Activated naive CD8-positive, alpha-beta T cell (primary cell): ENCODE results near the gene WDR93.

Experiments
- H3K27ac Mint-ChIP-seq: one replicate; pipeline ENCODE4 v1.8.0; 2021; ENCODE audit warnings: mixed read lengths
- H3K27me3 Mint-ChIP-seq: one replicate; pipeline ENCODE4 v1.8.0; 2021; ENCODE audit warnings: mixed read lengths
- H3K36me3 Mint-ChIP-seq: one replicate; pipeline ENCODE4 v1.8.0; 2021; ENCODE audit warnings: mixed read lengths
- H3K4me1 Mint-ChIP-seq: one replicate; pipeline ENCODE4 v1.8.0; 2021; ENCODE audit warnings: low read depth, mixed read lengths
- H3K4me3 Mint-ChIP-seq: one replicate; pipeline ENCODE4 v1.8.0; 2021; ENCODE audit warnings: mild to moderate bottlenecking, mixed read lengths
- H3K9me3 Mint-ChIP-seq: one replicate; pipeline ENCODE4 v1.8.0; 2021; ENCODE audit warnings: low read depth, mixed read lengths

The WDR93 gene

DNA sequence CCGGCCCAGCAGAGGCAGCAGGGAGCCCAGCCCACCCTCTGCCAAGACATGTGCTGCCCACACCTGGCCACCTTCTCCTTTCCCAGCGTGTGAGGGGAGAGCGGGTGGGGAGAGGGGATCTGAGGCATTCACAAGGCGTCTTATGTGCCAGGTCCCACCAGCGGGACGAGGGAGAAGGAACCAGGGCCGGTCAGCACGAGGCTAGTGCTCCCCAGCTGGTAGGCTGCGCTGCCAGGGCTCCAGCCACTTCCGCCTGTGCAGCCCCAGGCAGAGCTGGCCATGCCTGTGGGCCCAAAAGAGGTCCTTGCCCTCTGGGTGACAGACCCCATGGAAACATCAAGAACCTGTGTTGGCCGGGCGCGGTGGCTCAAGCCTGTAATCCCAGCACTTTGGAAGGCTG lies 54.5 kb downstream of the WDR93 start:
- Mint-ChIP-seq H3K27me3 (peaks cover 4% of the 10 kb centered on the region), H3K27ac (no peak overlapping the region), H3K36me3 (no peaks in the 10 kb centered on the region), H3K4me1 (peaks cover 2% of the 10 kb centered on the region), H3K9me3 (no peaks in the 10 kb centered on the region), H3K4me3 (no peak overlapping the region)

DNA sequence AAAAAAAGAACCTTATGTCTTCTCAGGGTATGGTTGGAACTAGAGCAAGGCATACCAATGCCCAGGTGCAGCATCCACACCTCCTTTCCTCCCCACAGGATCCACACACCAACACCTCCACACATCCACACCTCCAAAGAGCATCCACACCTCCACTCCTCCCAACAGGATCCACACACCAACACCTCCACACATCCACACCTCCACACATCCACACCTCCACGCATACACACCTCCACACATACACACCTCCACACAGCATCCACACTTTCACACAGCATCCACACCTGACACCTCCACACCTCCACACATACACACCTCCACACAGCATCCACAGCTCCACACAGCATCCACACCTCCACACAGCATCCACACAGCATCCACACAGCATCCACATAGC lies 55.2 kb downstream of the WDR93 start:
- no peak overlapping the region for H3K4me3 Mint-ChIP-seq
- H3K36me3 Mint-ChIP-seq: no peaks in the 10 kb centered on the region
- H3K27me3 Mint-ChIP-seq: peaks cover 3% of the 10 kb centered on the region
- peaks cover 1% of the 10 kb centered on the region for H3K4me1 Mint-ChIP-seq
- H3K9me3 Mint-ChIP-seq: no peaks in the 10 kb centered on the region
- H3K27ac Mint-ChIP-seq: no peak overlapping the region

DNA sequence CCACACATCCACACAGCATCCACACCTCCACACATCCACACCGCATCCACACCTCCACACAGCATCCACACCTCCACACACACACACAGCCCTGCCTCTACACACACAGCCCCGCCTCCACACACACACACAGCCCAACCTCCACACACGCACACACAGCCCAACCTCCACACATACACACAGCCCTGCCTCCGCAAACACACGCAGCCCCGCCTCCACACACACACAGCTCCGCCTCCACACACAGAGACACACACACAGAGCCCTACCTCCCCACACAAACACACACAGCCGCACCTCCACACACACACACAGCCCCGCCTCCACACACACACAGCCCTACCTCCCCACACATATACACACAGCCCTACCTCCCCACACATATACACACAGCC lies 55.8 kb downstream of the WDR93 start:
- Mint-ChIP-seq H3K27ac (no peak overlapping the region), H3K36me3 (no peaks in the 10 kb centered on the region), H3K4me3 (no peak overlapping the region), H3K27me3 (peaks cover 3% of the 10 kb centered on the region), H3K9me3 (no peaks in the 10 kb centered on the region), H3K4me1 (peaks cover 1% of the 10 kb centered on the region)

DNA sequence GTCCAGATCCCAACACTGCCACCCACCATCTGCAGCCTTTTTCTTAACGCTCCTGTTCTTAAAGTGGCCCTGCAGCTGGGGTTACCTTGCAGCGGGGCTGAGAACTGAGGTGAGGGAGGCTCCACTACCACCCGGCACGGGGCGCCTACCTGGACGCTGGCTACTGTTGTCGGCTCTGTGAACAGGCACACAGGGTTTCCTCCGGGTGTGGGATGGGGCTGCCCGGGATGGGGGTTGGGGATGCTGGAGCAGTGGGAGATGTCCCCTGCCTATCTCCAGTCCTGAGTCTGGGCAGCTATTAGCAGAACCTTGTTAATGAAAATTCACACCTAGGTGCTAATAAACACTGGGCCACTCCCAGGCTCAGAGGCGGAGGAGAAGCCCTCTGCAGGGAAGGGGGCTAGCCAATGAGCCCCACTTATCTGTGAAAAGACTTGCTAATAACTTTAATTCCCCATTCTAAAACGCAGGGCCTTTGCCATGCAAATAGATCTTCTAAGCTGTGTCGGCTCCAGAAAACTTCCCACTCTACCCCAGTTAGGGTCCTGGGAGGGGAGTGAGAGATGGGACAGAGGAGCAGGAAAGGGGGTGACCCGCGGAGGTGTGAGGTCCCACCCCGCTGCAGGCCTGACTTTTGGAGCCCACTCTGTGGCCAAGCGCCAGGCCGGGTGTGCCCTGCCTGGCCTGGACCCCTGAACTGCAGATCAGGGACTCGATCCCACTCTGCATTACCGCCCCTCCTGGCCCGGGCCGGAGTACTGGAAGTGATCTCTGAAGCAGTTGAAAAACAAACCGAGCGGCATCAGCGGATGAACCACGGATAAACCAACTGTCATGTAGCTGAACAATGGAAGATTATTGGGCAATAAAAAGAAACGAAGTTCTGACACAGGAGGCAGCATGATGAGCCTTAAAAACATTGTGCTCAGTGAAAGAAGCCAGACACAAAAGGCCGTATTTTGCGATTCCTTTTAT lies 57.4 kb downstream of the WDR93 start:
- Mint-ChIP-seq H3K4me1 (peaks cover 1% of the 10 kb centered on the region), H3K27ac (no peak overlapping the region), H3K9me3 (no peaks in the 10 kb centered on the region), H3K27me3 (peaks cover 8% of the 10 kb centered on the region), H3K4me3 (no peak overlapping the region), H3K36me3 (no peaks in the 10 kb centered on the region)

DNA sequence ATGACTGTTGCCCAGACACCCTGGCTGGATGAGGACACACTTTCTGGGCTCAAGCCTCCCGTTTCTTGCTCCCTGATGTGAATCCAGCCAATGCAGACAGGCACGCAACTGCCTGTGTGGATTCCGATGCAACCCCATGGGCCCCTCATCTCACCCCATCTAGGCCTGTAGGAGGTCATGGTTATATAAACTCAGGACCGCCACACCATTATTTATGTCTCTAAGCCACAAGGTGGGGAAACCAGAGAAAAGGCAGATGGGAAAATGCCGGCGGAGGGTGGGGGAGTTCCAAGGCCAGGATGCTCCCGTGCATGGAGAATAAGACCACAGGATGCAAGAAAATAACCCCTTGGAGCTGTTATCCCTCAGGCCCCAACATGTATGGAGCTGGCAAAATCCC lies 58.4 kb downstream of the WDR93 start:
- no peaks in the 10 kb centered on the region for H3K36me3 Mint-ChIP-seq
- H3K9me3 Mint-ChIP-seq: no peaks in the 10 kb centered on the region
- H3K27me3 Mint-ChIP-seq: peaks cover 8% of the 10 kb centered on the region
- peaks cover 1% of the 10 kb centered on the region for H3K4me1 Mint-ChIP-seq
- H3K27ac Mint-ChIP-seq: no peak overlapping the region
- peak overlapping the region; percentile 81 for H3K4me3 Mint-ChIP-seq

DNA sequence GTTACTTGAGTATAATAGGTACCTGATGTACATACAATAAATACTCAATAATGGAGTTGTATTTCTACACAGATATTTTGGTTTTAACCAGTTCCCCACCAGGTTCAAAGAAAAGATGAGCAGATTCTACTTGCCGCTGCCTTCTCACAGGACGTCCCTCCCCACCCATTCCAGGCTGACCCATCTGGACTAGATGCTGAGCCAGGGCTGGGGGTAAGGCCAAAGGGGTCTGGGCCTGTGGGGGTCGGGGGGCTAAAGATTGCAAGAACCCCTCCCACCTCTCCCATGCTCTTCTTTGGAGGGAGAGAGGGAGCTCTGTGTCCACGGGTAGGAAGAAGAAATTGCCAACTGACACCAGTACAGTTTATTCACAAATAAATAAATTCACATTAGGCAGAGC lies 58.9 kb downstream of the WDR93 start:
- peak overlapping the region; percentile 81 for H3K4me3 Mint-ChIP-seq
- no peak overlapping the region for H3K27ac Mint-ChIP-seq
- H3K4me1 Mint-ChIP-seq: peaks cover 1% of the 10 kb centered on the region
- H3K9me3 Mint-ChIP-seq: no peaks in the 10 kb centered on the region
- H3K36me3 Mint-ChIP-seq: no peaks in the 10 kb centered on the region
- peaks cover 8% of the 10 kb centered on the region for H3K27me3 Mint-ChIP-seq

DNA sequence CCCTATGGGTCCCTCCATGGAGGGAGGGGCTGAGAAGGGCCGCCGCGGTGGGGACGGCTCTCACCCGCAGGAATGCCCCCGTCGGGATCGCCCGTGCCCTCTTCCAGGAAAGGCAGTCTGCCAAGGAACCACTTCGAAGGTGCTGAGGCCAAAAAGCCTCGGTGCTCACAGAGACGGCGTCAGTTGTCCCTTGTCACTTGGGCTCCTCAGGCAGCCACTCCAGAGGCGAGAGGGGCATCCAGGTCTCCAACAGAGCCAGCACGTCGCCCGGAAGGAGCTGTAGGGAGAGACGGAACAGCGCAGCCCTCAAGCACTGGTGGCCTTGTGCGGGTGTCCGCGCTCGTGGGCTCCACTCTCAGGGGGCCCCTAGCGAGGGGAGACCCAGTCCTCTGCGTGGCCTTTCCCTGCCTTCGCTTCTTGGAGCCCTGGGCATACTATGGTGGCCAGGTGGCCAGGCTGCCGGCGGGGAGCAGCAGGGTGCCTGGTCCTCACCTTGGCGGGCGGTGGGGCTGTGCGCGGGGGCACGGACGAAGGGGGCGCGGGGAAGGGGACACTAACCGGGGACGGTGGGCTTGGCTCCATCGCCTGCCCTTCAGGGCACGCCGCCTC lies 59.4 kb downstream of the WDR93 start:
- H3K4me3 Mint-ChIP-seq: peak overlapping the region; percentile 81
- H3K9me3 Mint-ChIP-seq: no peaks in the 10 kb centered on the region
- peaks cover 10% of the 10 kb centered on the region for H3K27me3 Mint-ChIP-seq
- no peaks in the 10 kb centered on the region for H3K36me3 Mint-ChIP-seq
- H3K4me1 Mint-ChIP-seq: peaks cover 1% of the 10 kb centered on the region
- no peak overlapping the region for H3K27ac Mint-ChIP-seq

DNA sequence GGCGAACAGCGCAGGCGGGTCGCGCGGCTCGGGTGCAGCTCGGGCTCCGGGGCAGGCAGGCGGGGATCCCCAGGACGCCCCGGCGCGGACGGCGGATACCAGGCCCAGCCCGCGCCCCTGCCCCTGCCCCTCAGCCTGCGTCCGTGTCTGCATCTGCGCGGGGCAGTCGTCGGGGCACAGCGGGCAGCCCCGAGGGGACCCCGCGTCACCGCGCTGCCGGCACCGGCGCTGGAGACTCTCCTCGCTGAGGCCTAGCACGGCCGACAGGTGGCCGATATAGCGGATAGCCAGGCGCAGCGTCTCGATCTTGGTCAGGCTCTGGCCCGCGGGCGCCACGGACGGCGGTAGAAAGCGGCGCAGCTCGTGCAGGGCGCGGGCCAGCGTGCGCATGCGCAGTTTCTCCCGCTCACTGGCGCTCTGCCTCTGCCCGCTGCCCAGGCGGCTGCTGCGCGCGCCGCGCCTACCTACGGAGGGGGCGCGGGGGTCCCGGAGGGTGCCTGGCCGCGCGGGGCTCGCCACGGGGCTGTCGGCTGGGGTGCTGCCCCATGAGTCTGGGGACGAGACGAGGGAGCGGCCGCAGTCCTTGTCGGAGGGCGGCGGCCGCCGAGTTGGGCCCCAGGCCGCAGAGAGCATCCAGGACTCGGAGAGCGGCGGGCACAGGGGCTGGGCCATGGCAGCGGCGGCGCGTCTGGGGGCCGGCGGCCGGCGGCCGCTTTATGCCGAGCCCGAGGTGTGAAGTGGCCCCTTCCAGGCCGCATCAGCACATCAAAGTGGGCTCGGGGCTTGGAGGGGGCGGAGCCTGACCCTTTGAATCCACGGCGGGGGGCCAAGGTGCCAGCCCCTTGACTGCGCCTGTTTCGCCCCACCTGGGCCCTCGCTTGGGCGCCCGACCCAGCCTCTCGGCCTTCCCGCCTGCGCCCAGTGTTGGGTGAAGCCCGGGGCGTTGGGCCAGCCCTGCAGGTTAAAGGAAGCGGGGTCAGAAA lies 60.2 kb downstream of the WDR93 start, which contains the start of gene MESP1:
MESP1 (minus strand) TSS at position 690 of the 983 bp plus-strand sequence; CDS start at position 672, 18 bp downstream.
- Mint-ChIP-seq H3K9me3 (no peaks in the 10 kb centered on the region), H3K36me3 (no peaks in the 10 kb centered on the region), H3K4me3 (peak within 1 kb of the TSS; percentile 81), H3K27me3 (peaks cover 12% of the 10 kb centered on the region), H3K4me1 (peaks cover 1% of the 10 kb centered on the region), H3K27ac (no peak within 1 kb of the TSS)

DNA sequence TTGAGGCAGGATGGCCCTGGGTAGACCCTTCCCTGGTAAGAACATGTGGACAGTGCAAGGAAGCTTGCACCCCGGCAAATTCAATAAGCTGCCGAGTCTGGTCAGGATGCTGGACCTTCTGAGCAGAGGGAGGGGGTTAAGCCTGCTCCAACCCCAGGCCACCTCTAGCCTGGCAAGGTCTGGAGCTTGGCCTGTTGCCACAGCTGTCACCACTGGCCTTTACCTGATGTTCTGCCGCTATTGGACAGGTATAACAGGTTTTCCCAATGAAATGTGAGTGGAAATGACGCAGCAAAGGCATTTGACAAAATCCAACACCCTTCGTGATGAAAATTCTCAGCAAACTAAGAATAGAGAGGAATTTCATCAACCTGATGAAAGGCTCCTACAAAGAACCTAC lies 61.1 kb downstream of the WDR93 start:
- no peaks in the 10 kb centered on the region for H3K36me3 Mint-ChIP-seq
- no peaks in the 10 kb centered on the region for H3K9me3 Mint-ChIP-seq
- H3K27me3 Mint-ChIP-seq: peaks cover 12% of the 10 kb centered on the region
- no peak overlapping the region for H3K27ac Mint-ChIP-seq
- peaks cover 1% of the 10 kb centered on the region for H3K4me1 Mint-ChIP-seq
- peak overlapping the region; percentile 20 for H3K4me3 Mint-ChIP-seq

DNA sequence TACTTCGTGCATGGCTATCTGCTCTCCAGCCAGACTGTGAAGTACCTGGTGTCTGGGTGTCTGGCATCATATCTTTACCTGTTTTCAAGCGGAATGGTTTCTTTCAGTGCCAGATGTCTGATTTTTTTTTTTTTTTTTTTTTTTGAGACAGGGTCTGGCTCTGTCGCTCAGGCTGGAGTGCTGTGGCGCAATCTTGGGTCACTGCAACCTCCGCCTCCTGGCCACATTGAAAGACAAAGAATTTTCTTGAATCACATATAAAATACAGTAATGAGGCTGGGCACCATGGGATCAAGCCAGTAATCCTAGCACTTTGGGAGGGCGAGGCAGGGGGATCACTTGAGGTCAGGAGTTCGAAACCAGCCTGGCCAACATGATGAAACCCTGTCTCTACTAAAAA lies 63.2 kb downstream of the WDR93 start:
- H3K9me3 Mint-ChIP-seq: no peaks in the 10 kb centered on the region
- H3K4me3 Mint-ChIP-seq: no peak overlapping the region
- no peaks in the 10 kb centered on the region for H3K36me3 Mint-ChIP-seq
- H3K4me1 Mint-ChIP-seq: peaks cover 1% of the 10 kb centered on the region
- no peak overlapping the region for H3K27ac Mint-ChIP-seq
- peaks cover 9% of the 10 kb centered on the region for H3K27me3 Mint-ChIP-seq

DNA sequence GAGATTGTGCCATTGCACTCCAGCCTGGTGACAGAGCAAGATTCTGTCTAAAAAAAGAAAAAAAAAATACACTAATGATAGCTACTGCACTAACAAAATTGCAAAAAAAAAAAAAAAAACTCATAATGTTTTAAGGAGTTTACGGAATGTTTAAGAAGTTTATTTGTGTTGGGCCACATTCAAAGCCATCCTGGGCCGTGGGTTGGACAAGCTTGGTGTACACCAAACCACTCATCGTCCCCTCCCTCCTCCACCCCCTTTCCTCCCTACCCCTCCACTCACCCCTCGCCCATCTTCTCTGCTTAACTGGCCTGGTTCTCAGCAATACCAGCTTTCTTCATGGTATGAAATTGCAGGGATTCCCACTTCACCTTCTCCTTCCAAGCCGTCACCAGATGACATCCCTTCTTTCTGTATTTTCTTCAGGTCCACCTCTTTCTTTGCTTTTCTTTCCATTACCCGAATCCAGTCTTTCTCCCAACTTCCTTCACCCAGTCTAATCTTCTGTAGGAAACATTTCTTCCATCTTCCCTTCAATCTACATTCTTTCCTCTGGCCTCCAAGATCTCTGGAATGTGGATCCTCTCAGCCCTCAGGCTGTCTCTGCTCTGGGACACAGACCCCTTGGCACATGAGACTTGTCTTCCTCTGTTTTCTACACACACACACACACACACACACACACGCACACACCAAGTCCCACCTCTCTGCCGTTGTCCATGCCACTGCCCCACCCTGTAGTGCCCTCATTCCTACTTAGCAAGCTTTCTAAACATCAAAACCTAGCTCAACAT lies 63.9 kb downstream of the WDR93 start:
- H3K4me3 Mint-ChIP-seq: no peak overlapping the region
- H3K9me3 Mint-ChIP-seq: no peaks in the 10 kb centered on the region
- peaks cover 10% of the 10 kb centered on the region for H3K27me3 Mint-ChIP-seq
- H3K27ac Mint-ChIP-seq: no peak overlapping the region
- H3K4me1 Mint-ChIP-seq: no peaks in the 10 kb centered on the region
- H3K36me3 Mint-ChIP-seq: no peaks in the 10 kb centered on the region

DNA sequence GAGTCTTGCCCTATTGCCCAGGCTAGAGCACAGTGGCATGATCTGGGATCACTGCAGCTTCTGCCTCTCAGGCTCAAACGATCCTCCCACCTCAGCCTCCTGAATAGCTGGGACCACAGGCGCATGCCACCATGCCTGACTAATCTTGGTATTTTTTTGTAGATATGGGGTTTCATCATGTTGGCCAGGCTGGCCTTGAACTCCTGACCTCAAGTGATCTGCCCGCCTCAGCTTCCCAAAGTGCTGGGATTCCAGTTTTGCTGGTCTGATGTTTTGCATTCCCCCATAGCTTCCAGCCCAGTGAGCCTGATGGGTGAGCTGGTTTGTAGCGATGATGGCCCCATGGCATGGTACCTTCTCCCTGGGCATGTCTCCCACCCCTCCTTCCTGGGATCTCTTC lies 65.1 kb downstream of the WDR93 start:
- Mint-ChIP-seq H3K4me1 (no peaks in the 10 kb centered on the region), H3K36me3 (no peaks in the 10 kb centered on the region), H3K27ac (no peak overlapping the region), H3K9me3 (no peaks in the 10 kb centered on the region), H3K4me3 (no peak overlapping the region), H3K27me3 (peaks cover 10% of the 10 kb centered on the region)

DNA sequence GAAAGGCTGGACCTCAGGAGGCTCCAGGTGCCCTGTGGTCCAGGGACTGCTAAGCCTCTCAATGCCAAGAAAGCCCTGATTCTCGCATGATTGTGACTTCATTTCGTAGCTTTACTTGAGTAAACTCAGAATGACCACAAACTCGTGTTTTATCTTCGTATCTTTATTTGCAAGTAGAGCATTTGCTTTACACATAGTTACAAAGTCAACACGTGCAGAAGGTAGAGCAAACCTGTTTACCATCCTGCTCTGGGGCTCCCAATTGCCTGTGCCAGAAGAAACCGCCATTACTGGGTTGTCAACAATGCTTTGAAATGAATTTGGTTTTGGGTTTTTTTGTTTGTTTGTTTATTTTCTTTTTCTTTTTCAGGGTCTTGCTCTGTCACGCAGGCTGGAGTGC lies 66.3 kb downstream of the WDR93 start:
- Mint-ChIP-seq H3K27me3 (peaks cover 10% of the 10 kb centered on the region), H3K4me1 (no peaks in the 10 kb centered on the region), H3K27ac (no peak overlapping the region), H3K9me3 (no peaks in the 10 kb centered on the region), H3K4me3 (no peak overlapping the region), H3K36me3 (no peaks in the 10 kb centered on the region)

DNA sequence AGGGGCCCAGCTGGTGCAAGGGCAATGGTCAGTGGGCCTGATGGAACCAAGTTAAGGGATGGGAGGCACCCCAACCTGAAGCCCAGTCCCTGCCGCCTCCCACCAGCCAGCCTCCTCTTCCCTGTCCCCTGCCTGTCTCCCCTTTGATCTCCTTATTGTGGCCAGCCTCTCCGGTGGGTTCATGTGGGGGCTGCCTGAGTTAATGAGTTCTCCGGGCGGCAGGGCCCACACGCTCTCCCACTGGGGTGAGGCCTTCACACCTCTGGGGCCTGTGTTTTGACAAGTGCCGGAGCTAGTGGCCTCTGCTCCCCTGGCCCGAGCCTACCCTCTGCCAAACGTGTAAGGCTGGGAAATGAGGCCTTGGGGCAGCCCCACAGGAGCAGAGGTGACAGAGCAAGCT lies 67.7 kb downstream of the WDR93 start:
- H3K36me3 Mint-ChIP-seq: no peaks in the 10 kb centered on the region
- peaks cover 6% of the 10 kb centered on the region for H3K27me3 Mint-ChIP-seq
- no peaks in the 10 kb centered on the region for H3K4me1 Mint-ChIP-seq
- H3K27ac Mint-ChIP-seq: no peak overlapping the region
- H3K4me3 Mint-ChIP-seq: no peak overlapping the region
- H3K9me3 Mint-ChIP-seq: no peaks in the 10 kb centered on the region
